Activated CD4-positive, alpha-beta T cell treated with anti-CD3 and anti-CD28 coated beads, Interleukin-10, Interleukin-2, amounts not matched to agents 100 ng/mL and 50 ng/mL, durations not matched to agents 16 hours and 8 hours (primary cell): ENCODE measurements around the gene MPIG6B.
A peak's percentile ranks its signal among the peaks of the same experiment; 100 is the strongest.
"Not testable (repeated sequence)": the region's sequence is repeated elsewhere in the genome, so short reads cannot be mapped to it uniquely, and the experiment has no call there.

Experiments
- DNase-seq: peaks from one replicate; pipeline ENCODE4 v3.0.0-alpha.2; 2020

MPIG6B gene

GRCh38 chr6:31701666-31702404 lies 21.3 kb upstream of the MPIG6B start:
- DNase-seq = no peak

GRCh38 chr6:31702405-31702818 lies 20.8 kb upstream of the MPIG6B start:
- peak; percentile 45 for DNase-seq

GRCh38 chr6:31702819-31703716 lies 20.1 kb upstream of the MPIG6B start, which contains the start of gene ABHD16A:
ABHD16A (minus strand) TSS chr6:31703324; CDS start chr6:31703281, 43 bp downstream.
- DNase-seq = peak; percentile 99

- DNase-seq = no peak
These were observed 17.2 kb upstream of the MPIG6B start for GRCh38 chr6:31705931-31706330.

- no peak for DNase-seq
These were observed 16.6 kb upstream of the MPIG6B start, which contains the start of gene LY6G6F for GRCh38 chr6:31706599-31706998. LY6G6F (plus strand) TSS chr6:31706866; CDS start chr6:31706907, 41 bp downstream.

GRCh38 chr6:31707701-31708100 lies 15.5 kb upstream of the MPIG6B start:
- DNase-seq = no peak

GRCh38 chr6:31708224-31708623 lies 14.9 kb upstream of the MPIG6B start:
- no peak for DNase-seq

GRCh38 chr6:31709157-31709556 lies 14.0 kb upstream of the MPIG6B start:
- not testable (repeated sequence) for DNase-seq

- DNase-seq = no peak
These were observed 12.5 kb upstream of the MPIG6B start for GRCh38 chr6:31710523-31711219.

- DNase-seq = no peak
These were observed 11.9 kb upstream of the MPIG6B start for GRCh38 chr6:31711233-31711632.

GRCh38 chr6:31712296-31712695 lies 10.9 kb upstream of the MPIG6B start:
- DNase-seq = peak; percentile 28

- DNase-seq = no peak
These were observed 9.7 kb upstream of the MPIG6B start for GRCh38 chr6:31713465-31713864.

GRCh38 chr6:31713991-31714684 lies 9.0 kb upstream of the MPIG6B start:
- no peak for DNase-seq

- no peak for DNase-seq
These were observed 7.9 kb upstream of the MPIG6B start, which contains the start of gene LY6G6D for GRCh38 chr6:31715022-31715958. LY6G6D (plus strand) TSS chr6:31715348; CDS start chr6:31715356, 8 bp downstream.

GRCh38 chr6:31717499-31718222 lies 5.5 kb upstream of the MPIG6B start:
- no peak for DNase-seq

GRCh38 chr6:31718265-31718664 lies 4.9 kb upstream of the MPIG6B start:
- DNase-seq = no peak

- no peak for DNase-seq
These were observed 4.2 kb upstream of the MPIG6B start for GRCh38 chr6:31719001-31719400.

- no peak for DNase-seq
These were observed 2.9 kb upstream of the MPIG6B start for GRCh38 chr6:31720196-31720770.

- no peak for DNase-seq
These were observed 1.7 kb upstream of the MPIG6B start, which contains the start of gene LY6G6C for GRCh38 chr6:31721351-31722020. LY6G6C (minus strand) TSS chr6:31721746; CDS start chr6:31721679, 67 bp downstream.
